ENCODE results near the gene CST9L.
A peak's percentile ranks its signal among the peaks of the same experiment; 100 is the strongest.

CST9L gene

DNA sequence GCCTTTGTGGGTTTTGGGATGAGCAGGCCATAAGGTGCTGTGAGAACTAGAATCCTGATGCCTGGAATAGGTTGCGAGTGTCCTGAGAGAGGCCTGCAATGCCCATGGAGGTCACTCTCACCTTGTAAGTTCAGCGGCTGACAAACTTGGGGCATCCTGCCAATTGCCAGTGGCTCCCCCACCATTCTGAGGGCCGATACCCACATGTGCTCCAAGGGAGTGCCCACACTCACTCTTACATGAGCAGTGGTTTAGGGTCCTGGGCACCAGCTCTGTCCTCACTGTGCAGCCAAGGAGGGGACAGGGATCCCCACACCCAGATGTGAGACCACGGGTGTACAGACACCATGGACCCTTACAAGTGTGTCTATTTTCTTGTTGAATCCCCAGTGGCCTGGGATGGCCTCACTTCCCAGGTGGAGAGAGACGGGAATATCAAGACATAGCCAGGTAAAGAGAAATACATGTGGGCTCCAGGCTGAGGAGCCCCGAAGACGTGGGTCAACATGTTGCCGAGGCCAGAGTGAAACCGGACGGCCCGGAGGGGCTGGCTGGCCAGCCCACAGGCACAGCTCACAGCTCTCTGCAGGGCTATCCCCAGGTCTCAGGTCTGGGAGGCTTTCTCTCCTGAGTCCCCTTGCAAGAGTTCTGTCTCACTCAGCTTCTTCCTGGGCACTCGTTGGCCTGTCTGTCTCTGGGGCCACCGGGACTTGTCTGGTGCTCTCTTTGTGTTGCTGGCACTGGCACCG is 39.4 kb upstream of the CST9L start:
- TF ChIP-seq, protein P1, sequence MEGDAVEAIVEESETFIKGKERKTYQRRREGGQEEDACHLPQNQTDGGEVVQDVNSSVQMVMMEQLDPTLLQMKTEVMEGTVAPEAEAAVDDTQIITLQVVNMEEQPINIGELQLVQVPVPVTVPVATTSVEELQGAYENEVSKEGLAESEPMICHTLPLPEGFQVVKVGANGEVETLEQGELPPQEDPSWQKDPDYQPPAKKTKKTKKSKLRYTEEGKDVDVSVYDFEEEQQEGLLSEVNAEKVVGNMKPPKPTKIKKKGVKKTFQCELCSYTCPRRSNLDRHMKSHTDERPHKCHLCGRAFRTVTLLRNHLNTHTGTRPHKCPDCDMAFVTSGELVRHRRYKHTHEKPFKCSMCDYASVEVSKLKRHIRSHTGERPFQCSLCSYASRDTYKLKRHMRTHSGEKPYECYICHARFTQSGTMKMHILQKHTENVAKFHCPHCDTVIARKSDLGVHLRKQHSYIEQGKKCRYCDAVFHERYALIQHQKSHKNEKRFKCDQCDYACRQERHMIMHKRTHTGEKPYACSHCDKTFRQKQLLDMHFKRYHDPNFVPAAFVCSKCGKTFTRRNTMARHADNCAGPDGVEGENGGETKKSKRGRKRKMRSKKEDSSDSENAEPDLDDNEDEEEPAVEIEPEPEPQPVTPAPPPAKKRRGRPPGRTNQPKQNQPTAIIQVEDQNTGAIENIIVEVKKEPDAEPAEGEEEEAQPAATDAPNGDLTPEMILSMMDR (IDR thresholded peaks at IDR 0.05; ENCODE audit: low read depth, low read length, missing control alignments): no peak
- no peak for DNase-seq (ENCODE audit: low read depth)
- in situ Hi-C loops (cut with HindIII; ENCODE audit: low sequenced_read_pairs): no loop called here
- H3K4me3 ChIP-seq (ENCODE audit: low read depth, low read length): no peak overlapping the region

DNA sequence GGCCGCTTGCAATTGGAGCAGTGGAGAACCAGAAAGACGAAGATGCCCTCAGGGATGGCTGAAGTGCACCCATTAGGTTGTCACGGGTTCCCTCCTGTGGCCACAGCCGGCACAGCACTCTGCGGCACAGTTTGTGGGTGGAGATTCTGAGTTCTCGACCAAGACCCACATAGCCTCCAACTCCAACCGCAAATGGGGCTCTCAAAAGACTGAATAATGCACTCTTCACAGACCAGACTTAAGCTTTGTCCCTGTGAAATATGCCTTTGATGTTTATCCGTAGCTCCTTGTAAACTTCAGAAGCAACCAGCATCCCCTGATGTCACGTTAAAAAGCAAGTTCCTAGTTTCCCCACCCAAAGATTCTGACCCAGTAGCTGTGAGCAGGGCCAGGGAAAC is 38.4 kb upstream of the CST9L start:
- no peak overlapping the region for H3K4me3 ChIP-seq (ENCODE audit: low read depth, low read length)
- in situ Hi-C loops (cut with HindIII; ENCODE audit: low sequenced_read_pairs): no loop called here
- TF ChIP-seq, protein P1 (IDR thresholded peaks at IDR 0.05; ENCODE audit: low read depth, low read length, missing control alignments): peak; percentile 94
- DNase-seq (ENCODE audit: low read depth): peak; percentile 61

DNA sequence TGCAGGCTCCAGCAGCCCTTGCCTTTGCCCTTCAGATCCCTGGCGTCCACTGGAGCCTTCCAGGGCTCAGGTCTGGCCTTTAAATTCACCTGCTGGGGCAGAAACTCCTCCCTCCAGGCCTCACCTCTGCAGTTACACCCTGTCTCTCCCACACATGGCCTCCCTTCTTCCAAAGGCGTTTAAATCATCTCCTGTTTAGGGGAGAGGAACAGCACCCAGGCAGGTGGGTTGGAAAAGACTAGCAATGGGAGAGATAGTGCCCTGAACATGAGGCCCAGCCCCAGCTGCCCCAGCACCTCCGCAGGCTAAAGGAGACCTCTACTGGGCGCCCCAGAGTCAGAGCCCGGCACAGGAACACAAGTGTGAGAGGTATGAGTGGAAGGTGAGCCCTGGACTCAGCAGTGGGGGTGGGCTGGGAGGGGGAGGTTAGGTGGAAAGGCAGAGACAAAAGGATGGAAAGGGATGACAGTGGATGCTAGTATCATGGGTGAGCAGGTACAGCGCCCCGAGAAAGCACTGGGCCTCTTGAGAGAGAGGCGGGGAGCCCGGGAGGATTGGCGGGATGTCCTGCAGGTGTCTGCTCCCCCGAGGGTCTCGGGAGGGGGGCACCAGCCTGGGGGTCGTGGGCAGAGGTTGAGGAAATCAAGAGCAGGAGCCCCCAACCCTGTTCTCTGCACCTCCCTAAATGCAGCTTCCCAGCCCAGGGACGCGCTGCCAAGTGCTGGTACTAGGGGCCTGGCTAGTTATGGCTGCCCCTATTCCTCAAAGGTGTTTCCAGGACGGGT is 37.8 kb upstream of the CST9L start, which contains the start of gene CST9:
CST9 (minus strand) TSS at position 51 of the 785 bp plus-strand sequence. CDS start 53 bp downstream, outside the sequence.
- in situ Hi-C loops (cut with HindIII; ENCODE audit: low sequenced_read_pairs): no loop called here
- TF ChIP-seq, protein P1 (IDR thresholded peaks at IDR 0.05; ENCODE audit: low read depth, low read length, missing control alignments): no peak
- no peak for DNase-seq (ENCODE audit: low read depth)

DNA sequence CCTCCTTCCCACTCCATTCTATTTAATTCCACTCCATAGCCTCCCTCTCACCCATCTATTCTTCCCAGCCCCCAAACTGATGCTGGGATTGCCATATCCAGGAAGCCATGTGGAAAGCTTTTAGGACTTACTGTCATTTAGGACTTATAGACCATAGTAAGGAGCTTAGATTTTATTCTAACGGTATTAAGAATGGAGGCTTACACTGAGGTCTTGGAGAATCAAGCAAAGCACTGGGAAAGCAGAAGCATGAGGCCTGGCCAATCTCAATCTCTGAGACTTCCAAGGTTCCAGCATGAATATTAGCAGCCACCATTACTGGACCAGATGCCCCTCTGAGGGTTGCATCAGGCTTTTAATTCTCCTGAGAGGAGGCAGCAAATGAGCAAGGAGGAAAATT is 36.0 kb upstream of the CST9L start:
- no peak for DNase-seq (ENCODE audit: low read depth)
- TF ChIP-seq, protein P1 (IDR thresholded peaks at IDR 0.05; ENCODE audit: low read depth, low read length, missing control alignments): no peak
- in situ Hi-C loops (cut with HindIII; ENCODE audit: low sequenced_read_pairs): no loop called here
- no peak overlapping the region for H3K4me3 ChIP-seq (ENCODE audit: low read depth, low read length)

More for the DNA sequence above, 37.8 kb upstream of the CST9L start, which contains the start of gene CST9:
- no peak within 1 kb of the TSS for H3K4me3 ChIP-seq (ENCODE audit: low read depth, low read length)

DNA sequence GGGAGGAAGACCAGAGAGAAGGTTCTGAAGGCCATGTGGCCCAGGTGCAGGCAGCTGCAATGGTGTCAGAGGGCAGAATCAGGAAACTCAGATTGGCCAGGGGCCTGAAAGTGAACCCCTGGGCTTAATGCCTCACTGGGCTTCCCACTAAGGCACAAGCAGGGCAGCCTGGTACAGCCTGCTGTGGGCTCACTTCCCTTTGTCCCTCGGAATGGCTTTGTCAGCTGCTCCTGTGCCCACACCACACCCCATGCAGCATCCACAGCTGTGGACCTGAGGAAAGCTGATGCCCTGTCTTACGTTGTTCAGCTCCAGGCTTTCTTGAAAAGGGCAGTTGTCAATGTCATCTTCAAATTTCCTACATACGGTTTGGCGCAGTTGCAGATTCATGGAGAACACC is 35.0 kb upstream of the CST9L start:
- in situ Hi-C loops (cut with HindIII; ENCODE audit: low sequenced_read_pairs): no loop called here
- TF ChIP-seq, protein P1 (IDR thresholded peaks at IDR 0.05; ENCODE audit: low read depth, low read length, missing control alignments): no peak
- DNase-seq (ENCODE audit: low read depth): no peak
- H3K4me3 ChIP-seq (ENCODE audit: low read depth, low read length): no peak overlapping the region

DNA sequence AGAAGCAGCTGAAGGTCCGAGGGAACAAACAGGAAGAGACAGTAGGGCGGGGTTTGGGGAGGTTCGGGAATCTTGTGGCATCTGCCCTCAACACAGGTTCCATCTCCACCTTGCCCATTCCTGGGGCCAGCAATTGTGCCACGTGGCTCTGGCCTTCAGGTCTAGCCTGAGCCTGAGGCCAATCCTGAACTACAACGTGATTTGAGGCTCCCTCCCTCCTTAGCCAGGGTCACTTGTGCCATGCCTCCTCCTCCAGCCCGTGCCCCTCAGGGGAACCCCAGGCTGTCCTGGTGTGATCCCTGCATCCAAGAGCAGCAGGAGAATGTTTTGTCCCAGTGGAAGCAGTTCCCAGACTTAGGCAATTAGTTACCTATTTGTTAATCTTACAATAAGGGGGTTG is 34.4 kb upstream of the CST9L start:
- in situ Hi-C loops (cut with HindIII; ENCODE audit: low sequenced_read_pairs): no loop called here
- TF ChIP-seq, protein P1 (IDR thresholded peaks at IDR 0.05; ENCODE audit: low read depth, low read length, missing control alignments): no peak
- no peak for DNase-seq (ENCODE audit: low read depth)
- H3K4me3 ChIP-seq (ENCODE audit: low read depth, low read length): no peak overlapping the region
